Measurements from ENCODE around the gene GANAB.

- no peak for TF ChIP-seq POLR2A (IDR thresholded peaks at IDR 0.05)
- no peak for TF ChIP-seq CTCF (IDR thresholded peaks at IDR 0.05)
These were observed 36.1 kb upstream of the GANAB start for GRCh38 chr11:62682518-62682917.

Data from right lobe of liver (tissue), 4 donors.